Brain microvascular endothelial cell (primary cell): Measurements from ENCODE around the gene KCTD4.

Experiments
- DNase-seq: peaks from one replicate; pipeline ENCODE4 v3.0.0-alpha.2; 2020
- H3K27ac ChIP-seq: fragments of 250-450 bp; sonication (Bioruptor Pico); 2 replicates; pipeline ENCODE4 v1.5.1; 2020; ENCODE audit warnings: mild to moderate bottlenecking, moderate library complexity
- H3K27me3 ChIP-seq: fragments of 250-450 bp; sonication (Bioruptor Pico); replicated peaks from 2 replicates; pipeline ENCODE4 v1.5.1; 2020; ENCODE audit warnings: mild to moderate bottlenecking
- H3K36me3 ChIP-seq: fragments of 250-450 bp; sonication (Bioruptor Pico); replicated peaks from 2 replicates; pipeline ENCODE4 v1.5.1; 2020; ENCODE audit warnings: mild to moderate bottlenecking
- H3K4me3 ChIP-seq: 2 replicates; pipeline ENCODE4 v1.5.1; 2011; ENCODE audit warnings: low read depth, mild to moderate bottlenecking, control low read depth, low read length, moderate library complexity
- CTCF ChIP-seq: IDR thresholded peaks from 2 replicates; pipeline ENCODE4 v1.5.1; 2011; ENCODE audit warnings: low read depth, mild to moderate bottlenecking, moderate library complexity, low read length, control low read depth, inconsistent platforms; ENCODE audit errors: missing control alignments
- in situ Hi-C: cut with HindIII; loops from 2 replicates; pipeline ENCODE4 v1.10.0; 2017; ENCODE audit warnings: low sequenced_read_pairs, low pct_ligation_motif_present

KCTD4 gene

DNA sequence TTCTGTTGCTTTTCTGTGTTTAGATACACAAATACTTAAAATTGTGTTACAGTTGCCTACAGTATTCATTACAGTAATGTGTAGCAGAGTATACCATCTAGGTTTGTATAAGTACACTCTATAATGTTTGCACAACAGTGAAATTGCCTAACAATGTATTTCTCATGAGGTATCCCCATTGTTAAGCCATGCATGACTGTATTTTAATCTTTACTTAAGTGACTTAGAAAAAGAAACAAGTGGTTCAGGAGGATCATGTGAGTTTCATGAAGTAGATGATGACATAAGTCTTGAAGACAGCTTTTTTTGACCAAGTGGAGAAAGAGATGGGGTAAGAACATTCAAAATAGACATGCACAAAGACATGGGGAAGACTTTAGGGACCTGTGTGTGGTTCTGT is 8.4 kb upstream of the KCTD4 start:
- in situ Hi-C loops: no loop called here
- Histone ChIP-seq H3K4me3 (no peak overlapping the region), H3K36me3 (peaks cover 3% of the 10 kb centered on the region), H3K27me3 (no peaks in the 10 kb centered on the region), H3K27ac (no peak overlapping the region)
- DNase-seq: no peak
- no peak for TF ChIP-seq CTCF

DNA sequence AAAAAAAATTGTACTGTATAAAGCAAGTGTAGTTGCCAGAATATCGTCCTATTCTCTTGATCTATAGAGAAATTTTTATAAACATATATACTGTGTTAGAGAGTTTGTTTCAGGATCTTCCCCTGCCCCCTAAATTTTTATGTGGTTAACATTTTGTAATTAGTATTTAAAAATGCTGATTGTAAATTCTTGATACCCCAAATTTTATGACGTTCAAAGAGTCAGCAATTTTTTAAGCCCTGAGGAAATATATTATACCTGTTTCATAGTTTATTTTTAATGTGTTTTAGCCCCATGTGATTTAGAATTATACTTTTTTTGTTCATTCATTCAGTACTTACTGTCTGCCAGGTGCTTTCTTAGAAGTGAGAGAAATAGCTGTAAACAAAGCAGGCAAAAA is 7.3 kb upstream of the KCTD4 start:
- no peaks in the 10 kb centered on the region for H3K27me3 ChIP-seq
- no peak for DNase-seq
- no peak for TF ChIP-seq CTCF
- no peak overlapping the region for H3K27ac ChIP-seq
- H3K4me3 ChIP-seq: no peak overlapping the region
- in situ Hi-C loops: no loop called here
- peaks cover 3% of the 10 kb centered on the region for H3K36me3 ChIP-seq

DNA sequence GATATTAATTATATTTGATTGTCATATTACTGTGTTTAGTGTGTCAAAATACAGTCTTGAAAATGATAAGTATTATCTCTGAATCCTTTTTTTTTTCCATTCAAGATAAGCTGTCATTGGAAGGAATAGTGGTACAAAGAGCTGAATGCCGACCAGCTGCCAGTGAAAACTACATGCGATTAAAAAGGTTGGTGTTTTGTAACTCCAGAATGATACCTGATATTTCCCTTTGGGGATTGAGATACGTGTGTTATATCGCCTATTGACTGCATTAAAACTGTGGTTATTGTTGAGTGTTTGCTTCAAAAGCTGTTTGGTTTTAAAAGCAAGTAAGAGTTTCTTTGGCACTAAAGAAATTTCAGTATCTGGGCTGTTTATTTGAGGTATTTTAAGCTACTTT is 6.5 kb upstream of the KCTD4 start:
- no peak for DNase-seq
- in situ Hi-C loops: no loop called here
- Histone ChIP-seq H3K27ac (peak overlapping the region; percentile 84), H3K27me3 (no peaks in the 10 kb centered on the region), H3K4me3 (no peak overlapping the region), H3K36me3 (peaks cover 3% of the 10 kb centered on the region)
- TF ChIP-seq CTCF: no peak

GRCh38 chr13:45206340-45206739 is 5.5 kb upstream of the KCTD4 start:
- TF ChIP-seq CTCF: no peak
- H3K27ac ChIP-seq: peak overlapping the region; percentile 84
- in situ Hi-C loops: no loop called here

GRCh38 chr13:45205124-45205523 is 4.3 kb upstream of the KCTD4 start:
- Histone ChIP-seq H3K27me3 (no peaks in the 10 kb centered on the region), H3K27ac (peak overlapping the region; percentile 8), H3K36me3 (peaks cover under 1% of the 10 kb centered on the region), H3K4me3 (no peak overlapping the region)
- no peak for TF ChIP-seq CTCF
- in situ Hi-C loops: no loop called here
- DNase-seq: no peak

More at GRCh38 chr13:45206340-45206739, 5.5 kb upstream of the KCTD4 start:
- Histone ChIP-seq H3K4me3 (no peak overlapping the region), H3K27me3 (no peaks in the 10 kb centered on the region), H3K36me3 (peaks cover 3% of the 10 kb centered on the region)
- peak; percentile 79 for DNase-seq

- no peak overlapping the region for H3K4me3 ChIP-seq
- no peaks in the 10 kb centered on the region for H3K36me3 ChIP-seq
- H3K27ac ChIP-seq: no peak overlapping the region
- no peak for DNase-seq
- H3K27me3 ChIP-seq: no peaks in the 10 kb centered on the region
- in situ Hi-C loops: no loop called here
- TF ChIP-seq CTCF: no peak
Observed at GRCh38 chr13:45199711-45200110, 1.1 kb downstream of the KCTD4 start.
